Naive thymus-derived CD4-positive, alpha-beta T cell (primary cell): ENCODE data around the gene SYT2. TPM values are rescaled to one million over a fixed set of nuclear protein-coding genes. Genes with fewer than 3 reads are reported as not detected.
"Not testable (repeated sequence)": the region's sequence is repeated elsewhere in the genome, so short reads cannot be mapped to it uniquely, and the experiment has no call there.

Experiments used
- ATAC-seq: fragments of 150-1000 bp; cut with Tn5 transposase; 2 replicates; pipeline ENCODE4 v1.10.0; 2021; ENCODE audit warnings: mild to moderate bottlenecking, moderate library complexity
- CTCF ChIA-PET: fragments of 350-600 bp; sonication (Branson Sonifier 250); formaldehyde crosslinking; loops from one replicate; lab custom pipeline; 2021; ENCODE audit warnings: antibody characterized with exemption; lab: Charles Lee
- POLR2A ChIA-PET: fragments of 350-600 bp; sonication (Branson Sonifier 250); formaldehyde crosslinking; loops from one replicate; lab custom pipeline; 2021; ENCODE audit warnings: antibody characterized with exemption, inconsistent platforms; lab: Charles Lee
- DNase-seq, 9 donors: peaks; one replicate each; pipeline versions ENCODE4 v3.0.0 to v3.0.0-alpha.2; 2020 to 2022; ENCODE audit warnings: mixed read lengths in 1 of 9
- H3K27ac ChIP-seq: one replicate; pipeline ENCODE4 v1.7.0; 2013; ENCODE audit warnings: mild to moderate bottlenecking, low read depth, low read length, moderate library complexity
- H3K27me3 ChIP-seq, 2 donors: one replicate each; pipeline ENCODE4 v1.7.0; 2013; ENCODE audit warnings: low read length in 2 of 2, mild to moderate bottlenecking in 2 of 2, moderate library complexity in 2 of 2; ENCODE audit not compliant: control insufficient read depth in 2 of 2, insufficient read depth in 2 of 2
- H3K36me3 ChIP-seq, 3 experiments: 1 replicate in 2 of 3; 2 replicates in 1 of 3; pipeline ENCODE4 v1.7.0; 2013; ENCODE audit warnings: low read length in 3 of 3, mild to moderate bottlenecking in 3 of 3, moderate library complexity in 1 of 3; ENCODE audit not compliant: insufficient read depth in 3 of 3, control insufficient read depth in 2 of 3
- H3K4me1 ChIP-seq, 2 donors: one replicate each; pipeline ENCODE4 v1.7.0; 2013; ENCODE audit warnings: low read length in 2 of 2, mild to moderate bottlenecking in 2 of 2, moderate library complexity in 1 of 2; ENCODE audit not compliant: control insufficient read depth in 2 of 2, insufficient read depth in 2 of 2
- H3K4me3 ChIP-seq: 2 replicates; pipeline ENCODE4 v1.7.0; 2013; ENCODE audit warnings: mild to moderate bottlenecking, low read length
- H3K9me3 ChIP-seq, 3 experiments: 1 replicate in 2 of 3; 2 replicates in 1 of 3; pipeline ENCODE4 v1.7.0; 2013; ENCODE audit warnings: low read length in 3 of 3; ENCODE audit not compliant: control insufficient read depth in 2 of 3
- H3K27ac Mint-ChIP-seq, 9 donors: one replicate each; pipeline ENCODE4 v1.8.0; 2020 to 2022; ENCODE audit warnings: mixed read lengths in 9 of 9, mild to moderate bottlenecking in 8 of 9, moderate library complexity in 5 of 9, inconsistent platforms in 2 of 9
- H3K27me3 Mint-ChIP-seq, 5 donors: one replicate each; pipeline ENCODE4 v1.8.0; 2021 to 2022; ENCODE audit warnings: mixed read lengths in 5 of 5, mild to moderate bottlenecking in 1 of 5
- H3K36me3 Mint-ChIP-seq, 5 donors: one replicate each; pipeline ENCODE4 v1.8.0; 2020 to 2022; ENCODE audit warnings: mixed read lengths in 5 of 5, mild to moderate bottlenecking in 3 of 5, inconsistent platforms in 1 of 5
- H3K4me1 Mint-ChIP-seq, 7 donors: one replicate each; pipeline ENCODE4 v1.8.0; 2020 to 2022; ENCODE audit warnings: mixed read lengths in 7 of 7, mild to moderate bottlenecking in 3 of 7, inconsistent platforms in 1 of 7
- H3K4me3 Mint-ChIP-seq, 10 donors: one replicate each; pipeline ENCODE4 v1.8.0; 2020 to 2022; ENCODE audit warnings: mild to moderate bottlenecking in 10 of 10, mixed read lengths in 10 of 10, moderate library complexity in 6 of 10, inconsistent platforms in 2 of 10
- H3K9me3 Mint-ChIP-seq, 11 donors: one replicate each; pipeline ENCODE4 v1.8.0; 2020 to 2022; ENCODE audit warnings: mixed read lengths in 11 of 11, mild to moderate bottlenecking in 4 of 11, inconsistent platforms in 1 of 11, moderate library complexity in 1 of 11
- intact Hi-C, 2 donors: fragments of 100-400 bp; cut with micrococcal nuclease; formaldehyde crosslinking; loops; one replicate each; pipeline ENCODE4 v1.15.1; 2023
- polyA plus RNA-seq, 2 donors: library from polyadenylated mRNA; unstranded; fragments of 300-500 nt; fragmentation: Illumina TruSeq; gene quantifications; one replicate each; pipeline ENCODE4 v1.2.3, GENCODE V29; 2021
- total RNA-seq, 6 experiments: library from RNA in 5 of 6; stranded (reverse) in 5 of 6; gene quantifications; 1 replicate in 5 of 6; 2 replicates in 1 of 6; pipeline ENCODE4 v1.2.3 and lab custom pipeline; 2021 to 2026

Gene SYT2
- total and polyA plus RNA-seq, 7 experiments from 2014 or later, result 0.02 TPM; not detected in 6

GRCh38 chr1:202547215-202547614, 163.0 kb downstream of the SYT2 start:
- intact Hi-C loops, result no loop called here
- Mint-ChIP-seq H3K9me3 (no peaks in the 10 kb centered on the region), H3K27me3 (peaks cover 0 to 3% (median 0%) of the 10 kb centered on the region in 5 donors), H3K4me3 (no peak overlapping the region), H3K36me3 (peaks cover 0 to 9% (median 0%) of the 10 kb centered on the region in 5 donors), H3K4me1 (peaks cover 0 to 12% (median 0%) of the 10 kb centered on the region in 7 donors), H3K27ac (no peak overlapping the region)
- no peaks in the 10 kb centered on the region for H3K9me3 ChIP-seq
- no peaks in the 10 kb centered on the region for H3K4me1 ChIP-seq
- H3K4me3 ChIP-seq, result no peak overlapping the region
- ATAC-seq, result no peak
- DNase-seq, result no peak
- H3K36me3 ChIP-seq, result no peaks in the 10 kb centered on the region
- CTCF ChIA-PET, result interaction anchor here (0.7 kb wide), 1 partner anchor 16 kb away, joined by 4 read pairs; no protein-coding TSS in a partner anchor
- POLR2A ChIA-PET, result no interaction called here
- no peaks in the 10 kb centered on the region for H3K27me3 ChIP-seq
- H3K27ac ChIP-seq, result no peak overlapping the region

- H3K36me3 ChIP-seq, H3K9me3 ChIP-seq, H3K27ac Mint-ChIP-seq, intact Hi-C loops, H3K4me1 ChIP-seq, H3K36me3 Mint-ChIP-seq, H3K27ac ChIP-seq, POLR2A ChIA-PET, H3K27me3 ChIP-seq, H3K4me3 Mint-ChIP-seq, DNase-seq, ATAC-seq, H3K9me3 Mint-ChIP-seq, H3K27me3 Mint-ChIP-seq, H3K4me3 ChIP-seq: not testable (repeated sequence)
- H3K4me1 Mint-ChIP-seq, result peaks cover 0 to 12% (median 0%) of the 10 kb centered on the region in 7 donors
- CTCF ChIA-PET, result interaction anchor here (0.7 kb wide), 1 partner anchor 16 kb away, joined by 4 read pairs; no protein-coding TSS in a partner anchor
Observed at GRCh38 chr1:202546796-202547195, 163.5 kb downstream of the SYT2 start.

- H3K4me3 ChIP-seq, DNase-seq, H3K4me3 Mint-ChIP-seq, H3K27me3 ChIP-seq, ATAC-seq, H3K9me3 ChIP-seq, H3K36me3 ChIP-seq, H3K9me3 Mint-ChIP-seq, H3K36me3 Mint-ChIP-seq, POLR2A ChIA-PET, H3K27ac Mint-ChIP-seq, H3K4me1 ChIP-seq, H3K27ac ChIP-seq, intact Hi-C loops, H3K27me3 Mint-ChIP-seq: not testable (repeated sequence)
- CTCF ChIA-PET, result interaction anchor here (0.7 kb wide), 1 partner anchor 17 kb away, joined by 4 read pairs; no protein-coding TSS in a partner anchor
- H3K4me1 Mint-ChIP-seq, result peaks cover 0 to 12% (median 0%) of the 10 kb centered on the region in 7 donors
Observed at GRCh38 chr1:202546377-202546776, 163.9 kb downstream of the SYT2 start.

- H3K36me3 Mint-ChIP-seq, POLR2A ChIA-PET, H3K36me3 ChIP-seq, intact Hi-C loops, H3K27me3 ChIP-seq, H3K27ac Mint-ChIP-seq, H3K27me3 Mint-ChIP-seq, H3K9me3 ChIP-seq, DNase-seq, H3K4me3 ChIP-seq, ATAC-seq, H3K4me3 Mint-ChIP-seq, H3K27ac ChIP-seq, H3K4me1 ChIP-seq, H3K9me3 Mint-ChIP-seq: not testable (repeated sequence)
- CTCF ChIA-PET, result interaction anchor here (0.6 kb wide), 1 partner anchor 231 kb away, joined by 4 read pairs; no protein-coding TSS in a partner anchor
- peaks cover 0 to 12% (median 0%) of the 10 kb centered on the region in 7 donors for H3K4me1 Mint-ChIP-seq
Observed at GRCh38 chr1:202545647-202546303, 164.5 kb downstream of the SYT2 start.

DNA sequence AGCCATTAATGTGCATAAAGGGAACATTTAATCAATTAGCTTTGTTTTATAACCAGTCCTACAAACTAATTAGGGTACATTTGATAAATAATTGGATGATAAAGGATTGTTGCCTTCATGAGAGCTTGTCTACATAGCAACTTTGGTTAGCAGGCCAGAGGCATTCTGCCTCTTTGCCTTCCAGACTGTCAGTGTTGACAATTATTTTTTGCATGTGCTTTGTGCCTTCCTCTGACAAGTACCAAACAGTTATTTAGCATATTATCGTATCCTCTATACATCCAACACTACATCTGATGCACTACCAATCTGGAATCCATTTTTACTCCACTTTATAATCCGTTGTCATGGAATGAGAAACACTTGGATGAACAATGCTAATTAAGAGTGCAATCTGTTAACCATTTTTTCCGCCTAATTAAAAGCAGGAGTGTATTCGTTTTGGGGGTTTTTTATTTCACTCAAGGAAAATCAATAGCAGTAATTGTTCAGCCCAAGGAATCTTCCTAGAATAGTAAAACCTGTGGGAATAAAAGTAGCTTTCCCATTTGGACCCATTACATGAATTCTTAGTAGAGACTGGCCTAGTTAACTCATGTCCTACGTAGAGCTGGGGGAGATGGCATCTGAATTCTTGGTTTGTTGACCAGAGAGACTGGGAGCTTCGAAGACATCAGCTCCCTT, 165.3 kb downstream of the SYT2 start:
- H3K36me3 Mint-ChIP-seq, H3K9me3 Mint-ChIP-seq, H3K27ac ChIP-seq, H3K27ac Mint-ChIP-seq, H3K4me3 ChIP-seq, DNase-seq, H3K27me3 Mint-ChIP-seq, H3K36me3 ChIP-seq, intact Hi-C loops, CTCF ChIA-PET, ATAC-seq, POLR2A ChIA-PET, H3K4me3 Mint-ChIP-seq, H3K9me3 ChIP-seq, H3K27me3 ChIP-seq, H3K4me1 ChIP-seq: not testable (repeated sequence)
- peaks cover 0 to 14% (median 0%) of the 10 kb centered on the region in 7 donors for H3K4me1 Mint-ChIP-seq

GRCh38 chr1:202543537-202543936, 166.7 kb downstream of the SYT2 start:
- H3K27ac Mint-ChIP-seq, H3K27ac ChIP-seq, DNase-seq, intact Hi-C loops, H3K9me3 Mint-ChIP-seq, CTCF ChIA-PET, H3K4me3 Mint-ChIP-seq, H3K4me1 ChIP-seq, POLR2A ChIA-PET, H3K4me3 ChIP-seq, H3K27me3 Mint-ChIP-seq, H3K36me3 ChIP-seq, H3K27me3 ChIP-seq, H3K9me3 ChIP-seq, ATAC-seq: not testable (repeated sequence)
- H3K4me1 Mint-ChIP-seq, result peaks cover 0 to 14% (median 0%) of the 10 kb centered on the region in 7 donors
- peaks cover 0 to 16% (median 5%) of the 10 kb centered on the region in 5 donors for H3K36me3 Mint-ChIP-seq
